ENCODE measurements around the gene ARHGAP4. TPM values are rescaled to one million over a fixed set of nuclear protein-coding genes. Genes with fewer than 3 reads are reported as not detected.

ARHGAP4 gene
- total RNA-seq, result 10 to 100 TPM; 26.6 to 35.5 TPM
- long read RNA-seq, transcript ARHGAP4-201 (22 exons, 3,235 nt), result major isoform, 7 of 30 reads
- long read RNA-seq, partial matches to known transcripts, result 20 of 30 reads
- long read RNA-seq, other reads (novel, unspliced or antisense), result 3 of 30 reads

DNA sequence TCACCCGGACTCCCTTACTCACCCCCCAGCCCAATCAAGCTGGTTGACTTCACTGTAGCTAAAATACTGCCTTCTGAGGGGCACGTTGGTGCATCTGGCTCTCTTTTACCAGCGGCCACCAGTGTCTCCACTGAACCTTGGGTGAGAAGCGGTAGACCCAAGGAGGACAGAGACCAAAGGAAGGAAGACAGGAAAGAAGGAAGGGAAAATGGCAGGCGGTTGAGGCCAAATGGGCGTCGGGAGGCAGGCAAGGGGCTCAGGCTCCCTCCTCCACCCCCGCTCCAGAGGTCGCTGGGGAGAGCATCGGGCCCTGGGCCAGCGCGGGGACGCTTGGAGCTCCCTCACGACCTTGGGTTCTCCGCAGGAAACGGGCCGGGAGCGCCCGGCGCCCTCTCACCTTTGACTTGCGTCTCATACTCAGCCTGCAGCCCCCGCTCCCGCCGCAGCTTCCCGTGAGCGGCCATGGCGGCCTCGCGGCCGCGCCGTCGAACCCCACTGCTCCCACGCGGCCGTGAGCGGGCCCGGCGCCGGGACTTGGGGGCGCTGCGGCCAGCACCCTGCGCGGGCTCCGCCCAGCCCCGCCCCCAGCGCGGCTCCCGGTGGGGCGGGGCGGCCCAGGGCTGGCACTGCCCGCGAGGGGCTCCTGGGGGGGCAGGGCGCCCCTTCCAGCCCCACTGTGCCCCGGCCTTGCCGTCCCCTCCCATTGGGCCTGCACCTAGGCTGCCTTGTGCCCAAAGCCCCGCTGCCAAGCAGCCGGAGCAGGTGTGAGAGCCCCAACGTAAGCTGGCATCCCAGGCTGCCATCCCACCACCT, at the start of gene ARHGAP4:
TSS of gene ARHGAP4 (minus strand) at position 526 of the 813 bp plus-strand sequence. CDS start at position 464, 62 bp downstream.
- ATAC-seq (no peak), DNase-seq (peak in 1 of 2 donors; percentile 48)
- intact Hi-C loops (cut with DNase I, micrococcal nuclease), result no loop called here

GRCh38 chrX:153974726-153975286, 48.7 kb upstream of the ARHGAP4 start:
- intact Hi-C loops (cut with DNase I, micrococcal nuclease), result no loop called here
- ATAC-seq, result no peak
- no peak for DNase-seq

DNA sequence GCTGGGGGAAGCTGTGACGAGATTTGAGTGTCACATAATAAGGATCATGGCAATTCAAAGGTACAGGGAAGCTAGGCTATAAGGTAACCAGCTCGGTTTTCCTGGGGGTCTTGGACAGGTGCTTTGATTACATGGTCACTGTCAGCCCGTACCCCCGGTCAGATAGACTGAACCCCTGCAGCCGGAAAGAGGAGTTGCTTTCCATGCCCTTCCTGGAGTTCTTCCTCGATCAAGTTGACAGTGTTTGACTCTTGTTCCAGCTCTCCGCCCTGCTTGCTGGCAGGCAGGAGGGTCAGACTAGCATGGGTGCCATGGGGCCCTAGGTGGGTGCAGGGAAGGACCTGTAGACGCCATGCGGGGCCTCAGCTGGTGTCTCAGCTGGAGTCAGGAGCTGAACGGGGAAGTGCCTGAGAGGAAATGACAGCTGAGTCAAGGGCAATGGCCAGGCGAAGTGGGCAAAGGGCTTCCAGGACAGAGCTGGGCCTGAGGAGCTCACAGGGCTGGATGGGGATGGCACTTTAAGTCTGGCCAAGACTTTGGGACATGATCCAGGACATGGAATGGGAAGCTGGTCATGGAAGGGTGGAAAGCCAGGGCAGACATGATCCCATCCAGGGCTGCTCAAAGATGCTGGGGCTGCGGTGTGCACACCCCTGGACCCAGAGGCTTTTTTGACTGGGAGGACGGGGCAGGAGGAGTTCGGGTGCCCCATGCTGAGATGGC, 48.1 kb upstream of the ARHGAP4 start:
- ATAC-seq (no peak), DNase-seq (peak in 1 of 2 donors; percentile 41)
- intact Hi-C loops (cut with DNase I, micrococcal nuclease), result no loop called here

DNA sequence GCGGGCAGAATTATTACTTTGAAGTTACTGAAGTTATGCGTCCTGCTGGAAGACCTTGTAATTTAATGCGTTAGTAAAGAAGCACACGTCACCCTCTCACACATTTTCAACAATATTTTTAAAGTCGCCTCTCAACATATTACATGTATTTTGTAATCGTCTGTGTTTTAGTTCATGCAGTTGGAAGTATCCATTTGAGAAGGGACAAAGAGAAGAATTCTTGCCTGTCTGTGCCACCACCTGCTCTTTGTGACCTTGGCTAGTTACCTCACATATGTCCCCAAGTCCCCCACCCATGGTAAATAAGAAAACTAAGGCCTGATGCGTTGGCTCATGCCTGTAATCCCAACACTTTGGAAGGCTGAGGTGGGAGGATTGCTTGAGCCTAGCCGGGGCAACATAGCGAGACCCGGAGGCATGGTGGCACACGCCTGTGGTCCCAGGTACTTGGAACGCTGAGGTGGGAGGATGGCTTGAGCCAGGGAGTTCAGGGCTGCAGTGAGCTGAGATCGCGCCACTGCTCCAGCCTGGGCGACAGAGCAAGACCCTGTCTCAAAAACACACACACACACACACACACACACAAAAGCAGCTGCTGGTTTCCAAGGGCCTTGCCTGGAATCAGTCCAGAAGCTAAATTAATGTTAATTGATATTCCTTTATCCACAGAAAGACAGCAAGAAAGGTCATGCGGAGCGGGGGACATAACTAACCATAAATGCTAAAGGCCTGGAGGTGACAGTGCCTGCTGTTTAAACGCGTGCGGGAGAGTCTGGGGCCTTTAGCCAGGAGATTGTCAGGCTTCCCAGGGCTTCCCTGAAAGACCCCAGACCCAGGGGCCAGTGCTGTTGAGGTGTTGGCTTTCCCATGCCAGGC, 47.3 kb upstream of the ARHGAP4 start:
- intact Hi-C loops (cut with DNase I, micrococcal nuclease), result no loop called here
- DNase-seq (no peak), ATAC-seq (no peak)

DNA sequence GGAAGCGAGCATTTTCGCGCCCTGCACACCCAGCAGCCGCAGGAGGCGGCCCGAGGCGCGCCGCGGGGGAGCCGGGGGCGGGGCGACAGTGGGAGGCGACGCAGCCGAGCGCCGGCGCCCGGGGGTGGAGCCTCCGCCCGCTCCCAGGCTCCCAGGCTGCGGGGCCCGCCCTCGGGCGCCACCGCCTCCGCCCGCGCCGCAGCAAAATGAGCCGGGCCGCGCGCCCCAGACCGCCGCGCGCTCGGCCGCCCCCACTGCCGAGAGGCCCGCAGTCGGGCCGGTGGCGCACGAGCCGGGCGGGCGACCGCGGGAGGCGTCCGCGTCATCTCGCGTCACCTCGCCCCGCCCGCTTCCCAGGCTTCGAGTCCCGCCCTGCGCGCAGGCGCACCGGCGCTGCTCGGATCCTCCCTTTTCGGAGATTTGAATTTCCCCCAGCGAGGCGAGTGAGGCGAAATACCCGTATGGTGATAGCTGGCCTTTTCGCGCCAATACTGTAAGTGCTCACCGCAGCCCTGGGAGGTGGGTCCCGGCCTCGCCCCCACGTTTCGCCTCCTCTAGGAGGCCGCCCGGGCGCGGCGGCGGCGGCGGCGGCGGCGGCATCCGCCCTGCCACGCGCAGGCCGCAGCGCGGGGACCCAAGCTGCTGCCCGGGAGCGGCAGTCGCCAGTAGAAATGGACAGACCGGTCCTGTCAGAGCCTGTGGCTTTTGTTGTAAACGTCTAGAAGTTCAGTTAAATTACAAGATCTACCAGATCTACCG, 46.5 kb upstream of the ARHGAP4 start, which contains the start of gene TMEM187:
TSS of gene TMEM187 (plus strand) at position 387 of the 759 bp plus-strand sequence. CDS start 9,309 bp downstream, outside the sequence.
- intact Hi-C loops (cut with DNase I, micrococcal nuclease), result no loop called here
- peak; percentile 87 to 90 for DNase-seq
- peak; percentile 63 for ATAC-seq

- DNase-seq, result peak; percentile 93
- peak; percentile 67 for ATAC-seq
- intact Hi-C loops (cut with DNase I, micrococcal nuclease), result no loop called here
These were observed 45.6 kb upstream of the ARHGAP4 start, which contains the start of gene HCFC1 for GRCh38 chrX:153971450-153972367. HCFC1 (minus strand) TSS chrX:153971818; CDS start chrX:153970840, 978 bp downstream.

GRCh38 chrX:153971124-153971449, 45.0 kb upstream of the ARHGAP4 start:
- intact Hi-C loops (cut with DNase I, micrococcal nuclease), result no loop called here
- peak; percentile 91 to 92 for DNase-seq
- ATAC-seq, result peak; percentile 69

- DNase-seq (peak in 1 of 2 donors; percentile 45), ATAC-seq (peak; percentile 15)
These were observed 44.5 kb upstream of the ARHGAP4 start for GRCh38 chrX:153970357-153971123.

DNA sequence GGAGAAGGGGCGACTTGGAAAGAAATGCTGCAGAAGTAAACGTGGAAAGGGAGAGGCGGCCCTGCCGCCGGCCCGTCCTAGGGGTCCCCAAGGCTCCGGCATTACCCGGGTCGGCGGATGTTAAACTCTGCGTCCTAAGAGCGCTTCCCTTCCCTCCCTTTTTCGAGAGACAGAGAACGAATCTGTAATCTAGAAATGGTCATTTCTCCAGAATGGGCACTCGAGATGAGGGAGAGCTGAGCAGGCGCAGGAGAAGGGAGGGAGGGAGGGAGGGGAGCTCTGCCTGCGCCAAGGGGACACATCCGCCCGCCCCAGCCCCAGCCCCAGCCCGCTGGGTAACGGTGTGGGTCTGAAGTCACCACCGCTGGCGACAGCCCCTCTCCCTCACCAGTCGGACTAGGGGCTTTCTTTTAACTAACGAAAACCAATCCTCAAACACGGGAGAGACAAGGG, 43.9 kb upstream of the ARHGAP4 start:
- intact Hi-C loops (cut with DNase I, micrococcal nuclease), result no loop called here
- ATAC-seq (no peak), DNase-seq (peak in 1 of 2 donors; percentile 36)

More at GRCh38 chrX:153970357-153971123, 44.5 kb upstream of the ARHGAP4 start:
- intact Hi-C loops (cut with DNase I, micrococcal nuclease), result no loop called here

GRCh38 chrX:153969125-153969903, 43.2 kb upstream of the ARHGAP4 start:
- no peak for ATAC-seq
- DNase-seq, result no peak
- intact Hi-C loops (cut with DNase I, micrococcal nuclease), result no loop called here

- DNase-seq, result no peak
- intact Hi-C loops (cut with DNase I, micrococcal nuclease), result no loop called here
- no peak for ATAC-seq
These were observed 42.7 kb upstream of the ARHGAP4 start for GRCh38 chrX:153968754-153969124.

DNA sequence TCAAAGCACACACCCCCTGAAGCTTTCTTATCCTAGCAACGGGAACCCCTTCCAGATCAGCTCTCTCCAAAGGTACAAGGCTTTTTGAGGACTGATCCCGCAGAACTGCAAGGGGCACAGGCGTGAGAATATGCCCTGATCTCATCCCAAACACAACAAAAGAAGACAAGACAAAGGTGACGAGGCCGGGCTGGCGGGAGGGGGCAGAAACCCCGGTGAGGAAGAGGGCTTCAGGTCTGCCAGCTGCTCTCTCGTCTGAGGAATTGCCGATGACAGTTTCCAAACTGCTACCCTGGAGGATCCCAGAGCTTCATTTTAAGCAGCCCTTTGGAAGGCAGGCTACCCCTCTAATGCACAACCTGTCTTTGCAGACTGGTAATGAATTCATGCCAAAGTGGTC, 42.2 kb upstream of the ARHGAP4 start:
- DNase-seq (no peak), ATAC-seq (no peak)
- intact Hi-C loops (cut with DNase I, micrococcal nuclease), result no loop called here

DNA sequence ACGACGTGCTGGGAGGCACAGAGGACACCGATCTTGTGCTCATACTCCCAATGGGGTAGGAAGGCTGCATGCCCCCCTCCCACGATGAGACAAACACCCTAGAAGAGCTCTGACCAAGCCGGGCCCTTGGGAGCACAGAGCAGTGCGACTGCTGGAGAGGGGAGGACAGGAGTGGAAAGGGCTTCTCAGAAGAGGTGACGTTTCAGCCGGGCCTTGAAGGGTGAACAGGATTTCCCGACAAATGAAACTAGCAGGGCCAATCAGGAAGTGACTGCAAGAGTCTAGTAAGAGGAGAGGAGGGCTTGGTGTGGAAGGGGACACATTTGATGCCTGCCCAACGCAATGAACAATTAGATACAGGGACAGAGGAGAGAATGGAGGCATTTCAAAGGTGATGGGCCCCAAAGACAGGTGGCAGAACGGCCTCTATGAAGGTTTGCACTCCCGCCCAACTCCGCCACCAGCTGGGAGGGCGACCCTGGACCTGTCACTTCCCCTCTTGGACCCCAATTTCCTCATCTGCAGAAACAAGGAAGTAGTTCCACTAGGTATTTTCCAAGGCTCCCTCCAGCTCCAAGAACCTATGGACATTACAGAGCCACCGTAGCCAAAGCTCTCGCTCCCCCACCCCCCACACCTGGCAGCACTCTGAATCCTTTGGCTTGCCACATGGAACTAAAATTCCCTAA, 41.6 kb upstream of the ARHGAP4 start:
- ATAC-seq (no peak), DNase-seq (no peak)
- intact Hi-C loops (cut with DNase I, micrococcal nuclease), result no loop called here

DNA sequence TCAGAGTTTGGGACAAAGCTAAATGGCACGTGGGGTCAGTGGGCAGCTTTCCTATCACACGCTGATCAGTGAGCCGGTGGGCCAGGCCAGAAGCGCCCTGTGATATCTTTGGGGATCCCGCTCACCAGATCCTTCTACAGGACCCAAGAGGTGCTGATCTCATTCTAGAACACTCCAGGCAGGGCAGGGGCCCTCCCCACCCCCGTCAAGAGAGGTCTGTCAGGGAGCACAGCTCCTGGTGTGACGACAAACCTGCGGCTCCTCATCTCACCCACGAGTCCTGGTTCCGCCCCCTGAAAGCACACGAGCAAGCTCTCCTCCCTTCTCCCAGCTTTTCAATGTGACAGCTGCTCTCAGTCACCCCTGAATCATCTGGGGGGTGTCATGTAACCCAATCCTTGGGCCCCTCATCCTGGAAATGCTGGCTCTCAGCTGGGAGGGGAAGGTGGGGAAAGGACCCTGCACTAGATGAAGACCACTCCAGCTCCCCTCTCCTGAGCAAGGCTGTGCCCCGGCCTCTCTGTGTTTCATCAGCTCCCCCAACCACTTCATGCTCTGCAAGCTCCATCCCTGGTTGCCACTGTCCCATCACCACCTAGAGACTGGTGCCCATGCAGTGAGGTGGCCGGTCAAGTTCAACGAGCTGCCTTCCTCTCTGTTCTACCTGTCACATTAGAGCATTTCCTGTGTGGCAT, 40.9 kb upstream of the ARHGAP4 start:
- no peak for ATAC-seq
- intact Hi-C loops (cut with DNase I, micrococcal nuclease), result no loop called here

More for the DNA sequence above, 40.9 kb upstream of the ARHGAP4 start:
- DNase-seq, result no peak

All from left colon (tissue), 2 donors.